Mesenchymal stem cell (in vitro differentiated cells and primary cell): ENCODE measurements around the gene TXNRD1.

Experiments
- DNase-seq: peaks from one replicate; pipeline ENCODE4 v3.0.0-alpha.2; 2013
- H2AFZ ChIP-seq: one replicate; pipeline ENCODE4 v1.6.1; 2013; ENCODE audit warnings: low read depth, mild to moderate bottlenecking, control low read depth, inconsistent platforms, low read length, moderate library complexity
- H2AK5ac ChIP-seq: 2 replicates; pipeline ENCODE4 v1.6.1; 2013; ENCODE audit warnings: low read length, moderate library complexity, mild to moderate bottlenecking, inconsistent platforms; ENCODE audit not compliant: severe bottlenecking
- H2BK120ac ChIP-seq: one replicate; pipeline ENCODE4 v1.6.1; 2013; ENCODE audit warnings: low read depth, mild to moderate bottlenecking, inconsistent platforms, low read length, moderate library complexity
- H2BK12ac ChIP-seq, 2 experiments: one replicate each; pipeline ENCODE4 v1.6.1; 2013; ENCODE audit warnings: inconsistent platforms in 2 of 2, low read length in 2 of 2, mild to moderate bottlenecking in 2 of 2, moderate library complexity in 2 of 2, control low read depth in 1 of 2
- H2BK15ac ChIP-seq: one replicate; pipeline ENCODE4 v1.6.1; 2013; ENCODE audit warnings: mild to moderate bottlenecking, low read depth, inconsistent platforms; ENCODE audit not compliant: poor library complexity, severe bottlenecking
- H2BK5ac ChIP-seq: 2 replicates; pipeline ENCODE4 v1.6.1; 2013; ENCODE audit warnings: low read depth, mild to moderate bottlenecking, low read length, control low read depth, inconsistent platforms; ENCODE audit not compliant: poor library complexity, severe bottlenecking
- H3K14ac ChIP-seq, 2 experiments: one replicate each; pipeline ENCODE4 v1.6.1; 2013; ENCODE audit warnings: inconsistent platforms in 2 of 2, low read length in 2 of 2, control low read depth in 1 of 2, mild to moderate bottlenecking in 1 of 2, moderate library complexity in 1 of 2
- H3K18ac ChIP-seq, 2 experiments: one replicate each; pipeline ENCODE4 v1.6.1; 2013; ENCODE audit warnings: inconsistent platforms in 2 of 2, low read length in 2 of 2, control low read depth in 1 of 2, low read depth in 1 of 2, mild to moderate bottlenecking in 1 of 2
- H3K23ac ChIP-seq, 2 experiments: one replicate each; pipeline ENCODE4 v1.6.1; 2013; ENCODE audit warnings: inconsistent platforms in 2 of 2, low read length in 2 of 2, mild to moderate bottlenecking in 2 of 2, moderate library complexity in 2 of 2, control low read depth in 1 of 2
- H3K27ac ChIP-seq: 2 replicates; pipeline ENCODE4 v1.5.1; 2013; ENCODE audit warnings: mild to moderate bottlenecking, moderate library complexity, low read length, control low read depth, inconsistent platforms; ENCODE audit not compliant: poor library complexity, severe bottlenecking
- H3K27me3 ChIP-seq, 2 experiments: 2 replicates each; pipeline versions ENCODE4 v1.6.1 to v1.7.0; 2013; ENCODE audit warnings: low read length in 2 of 2, mild to moderate bottlenecking in 2 of 2, moderate library complexity in 2 of 2, control low read depth in 1 of 2, inconsistent platforms in 1 of 2; ENCODE audit not compliant: control insufficient read depth in 1 of 2, insufficient read depth in 1 of 2
- H3K36me3 ChIP-seq, 2 experiments: 2 replicates each; pipeline versions ENCODE4 v1.6.1 to v1.7.0; 2013; ENCODE audit warnings: low read length in 2 of 2, control low read depth in 1 of 2, inconsistent platforms in 1 of 2, low read depth in 1 of 2, mild to moderate bottlenecking in 1 of 2; ENCODE audit not compliant: insufficient read depth in 2 of 2, control insufficient read depth in 1 of 2
- H3K4ac ChIP-seq, 2 experiments: one replicate each; pipeline ENCODE4 v1.6.1; 2013; ENCODE audit warnings: inconsistent platforms in 2 of 2, low read length in 2 of 2, mild to moderate bottlenecking in 2 of 2, moderate library complexity in 2 of 2, control low read depth in 1 of 2, low read depth in 1 of 2
- H3K4me1 ChIP-seq: 2 replicates; pipeline ENCODE4 v1.6.1; 2013; ENCODE audit warnings: low read depth, low read length, control low read depth; ENCODE audit not compliant: control insufficient read depth, insufficient read depth
- H3K4me2 ChIP-seq: 2 replicates; pipeline ENCODE4 v1.6.1; 2013; ENCODE audit warnings: low read length, mild to moderate bottlenecking, inconsistent platforms; ENCODE audit not compliant: poor library complexity, severe bottlenecking
- H3K4me3 ChIP-seq, 2 experiments: 2 replicates each; pipeline versions ENCODE4 v1.5.1 to v1.7.0; 2013; ENCODE audit warnings: low read length in 2 of 2, mild to moderate bottlenecking in 2 of 2, control low read depth in 1 of 2, low read depth in 1 of 2; ENCODE audit not compliant: insufficient read depth in 1 of 2
- H3K79me1 ChIP-seq: replicated peaks from 2 replicates; pipeline ENCODE4 v1.6.1; 2013; ENCODE audit warnings: mild to moderate bottlenecking, control low read depth, low read length, inconsistent platforms; ENCODE audit not compliant: poor library complexity, severe bottlenecking
- H3K9ac ChIP-seq: 2 replicates; pipeline ENCODE4 v1.7.0; 2013; ENCODE audit warnings: mild to moderate bottlenecking, low read length, moderate library complexity
- H3K9me3 ChIP-seq: 2 replicates; pipeline ENCODE4 v1.7.0; 2013; ENCODE audit warnings: mild to moderate bottlenecking, low read length; ENCODE audit not compliant: control insufficient read depth
- H4K8ac ChIP-seq: one replicate; pipeline ENCODE4 v1.6.1; 2013; ENCODE audit warnings: inconsistent platforms, mild to moderate bottlenecking, low read length, moderate library complexity
- H4K91ac ChIP-seq: one replicate; pipeline ENCODE4 v1.6.1; 2013; ENCODE audit warnings: mild to moderate bottlenecking, low read length, inconsistent platforms
- WGBS: methylation state at CpG from one replicate; pipeline ENCODE4 v1.1.7; 2013; ENCODE audit warnings: mixed read lengths; 5-methylcytosine and 5-hydroxymethylcytosine counted together

TXNRD1 gene

DNA sequence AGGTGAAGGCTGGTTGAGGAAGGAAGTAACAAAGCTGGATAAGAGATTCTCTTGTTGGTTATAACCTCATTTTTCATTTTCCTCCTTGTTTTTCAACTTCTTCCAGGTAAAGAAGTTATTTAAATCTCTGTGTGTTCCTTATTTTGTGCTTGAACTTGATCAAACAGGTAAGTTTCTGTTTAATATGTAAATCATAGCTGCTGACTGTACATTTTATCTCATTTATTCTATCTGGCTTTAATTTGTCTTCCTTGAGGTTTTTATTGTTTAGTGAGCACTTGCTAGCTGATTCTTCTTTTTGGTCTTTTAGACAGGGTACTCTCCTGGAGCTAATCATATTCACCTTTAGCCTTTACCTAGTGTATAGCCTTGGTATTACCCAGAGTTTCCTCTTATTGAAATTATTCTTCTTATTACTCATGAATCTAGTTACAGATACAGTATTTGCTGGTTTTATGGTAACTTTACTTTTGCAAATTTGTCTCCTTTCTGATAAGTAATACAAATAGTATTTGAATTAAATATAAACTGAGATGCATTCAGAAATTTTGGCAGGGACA is 42.4 kb downstream of the TXNRD1 start:
- no peak overlapping the region for H2BK5ac ChIP-seq
- no peak overlapping the region for H2AFZ ChIP-seq
- H2BK120ac ChIP-seq: no peak overlapping the region
- H3K27me3 ChIP-seq: no peaks in the 10 kb centered on the region
- no peak overlapping the region for H2AK5ac ChIP-seq
- no peak overlapping the region for H4K8ac ChIP-seq
- no peak overlapping the region for H2BK12ac ChIP-seq
- no peak overlapping the region for H3K4me2 ChIP-seq
- DNase-seq: no peak
- H3K9ac ChIP-seq: no peak overlapping the region
- H3K4me3 ChIP-seq: no peak overlapping the region
- H3K4me1 ChIP-seq: no peaks in the 10 kb centered on the region
- H3K36me3 ChIP-seq: no peaks in the 10 kb centered on the region
- no peak overlapping the region for H4K91ac ChIP-seq
- H3K79me1 ChIP-seq: no peaks in the 10 kb centered on the region
- H2BK15ac ChIP-seq: no peak overlapping the region
- H3K9me3 ChIP-seq: no peaks in the 10 kb centered on the region
- no peak overlapping the region for H3K27ac ChIP-seq
- H3K14ac ChIP-seq: no peak overlapping the region
- no peak overlapping the region for H3K18ac ChIP-seq
- no peak overlapping the region for H3K23ac ChIP-seq
- H3K4ac ChIP-seq: no peak overlapping the region

DNA sequence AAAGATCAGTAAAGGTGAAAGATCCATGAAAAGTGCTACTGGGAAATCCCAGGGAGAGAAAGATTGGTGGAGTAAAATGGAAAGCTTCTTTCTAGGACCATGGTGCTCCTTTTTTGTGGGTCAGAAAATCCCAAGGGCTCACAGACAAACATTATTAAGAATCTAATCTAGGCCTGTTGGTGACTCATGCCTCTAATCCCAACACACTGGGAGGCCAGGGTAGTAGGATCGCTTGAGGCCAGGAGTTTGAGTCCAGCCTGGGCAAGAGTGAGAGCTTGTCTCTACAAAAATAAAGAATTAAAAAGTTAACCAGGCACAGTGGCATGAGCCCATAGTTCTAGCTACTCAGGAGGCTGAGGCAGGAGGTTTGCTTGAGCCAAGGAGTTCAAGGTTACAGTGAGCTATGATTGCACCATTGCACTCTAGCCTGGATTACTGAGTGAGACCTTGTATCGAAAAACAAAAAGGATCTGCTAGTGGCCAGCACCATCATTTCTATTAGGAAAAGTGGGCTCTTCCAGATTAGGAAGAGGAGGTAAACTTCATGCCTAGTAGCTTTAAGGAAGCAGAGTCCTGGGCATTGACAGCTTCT is 43.0 kb downstream of the TXNRD1 start:
- no peak overlapping the region for H2BK15ac ChIP-seq
- no peaks in the 10 kb centered on the region for H3K36me3 ChIP-seq
- H2BK12ac ChIP-seq: no peak overlapping the region
- H2BK5ac ChIP-seq: no peak overlapping the region
- H4K8ac ChIP-seq: no peak overlapping the region
- no peak overlapping the region for H3K27ac ChIP-seq
- H3K27me3 ChIP-seq: no peaks in the 10 kb centered on the region
- no peaks in the 10 kb centered on the region for H3K9me3 ChIP-seq
- H3K9ac ChIP-seq: no peak overlapping the region
- no peak overlapping the region for H4K91ac ChIP-seq
- H3K23ac ChIP-seq: no peak overlapping the region
- H3K4me3 ChIP-seq: no peak overlapping the region
- H3K4me1 ChIP-seq: no peaks in the 10 kb centered on the region
- no peak for DNase-seq
- H2AFZ ChIP-seq: no peak overlapping the region
- peak overlapping the region; percentile 19 for H2BK120ac ChIP-seq
- H3K79me1 ChIP-seq: no peaks in the 10 kb centered on the region
- H3K14ac ChIP-seq: no peak overlapping the region
- no peak overlapping the region for H3K18ac ChIP-seq
- H3K4ac ChIP-seq: no peak overlapping the region
- no peak overlapping the region for H3K4me2 ChIP-seq
- H2AK5ac ChIP-seq: no peak overlapping the region
- 96% methylated on average over 2 of the region's 2 CpGs for WGBS

DNA sequence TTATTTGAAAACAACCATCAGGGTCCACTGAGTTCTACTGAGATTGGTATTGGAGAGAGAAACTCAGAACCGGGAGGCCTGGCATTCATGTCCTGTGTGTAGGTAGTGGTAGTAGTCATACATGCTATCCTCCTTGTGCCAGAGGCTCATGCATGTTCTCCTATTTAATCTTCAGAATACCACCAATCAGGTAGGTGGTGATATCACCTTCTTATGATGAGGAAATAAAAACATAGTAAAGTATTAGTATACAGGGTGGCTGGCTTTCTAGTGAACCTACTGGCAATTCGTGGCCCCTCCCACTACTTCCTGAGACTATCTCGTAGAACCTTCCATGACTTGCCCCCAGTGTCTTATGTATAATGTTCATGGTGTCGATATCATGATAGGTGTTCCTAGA is 47.4 kb downstream of the TXNRD1 start:
- DNase-seq: no peak
- H3K9ac ChIP-seq: no peak overlapping the region
- H3K23ac ChIP-seq: no peak overlapping the region
- no peak overlapping the region for H2AFZ ChIP-seq
- no peak overlapping the region for H3K4me3 ChIP-seq
- no peak overlapping the region for H3K27ac ChIP-seq
- H2BK120ac ChIP-seq: no peak overlapping the region
- no peak overlapping the region for H3K14ac ChIP-seq
- no peaks in the 10 kb centered on the region for H3K27me3 ChIP-seq
- H2BK15ac ChIP-seq: no peak overlapping the region
- no peak overlapping the region for H3K4ac ChIP-seq
- H2BK12ac ChIP-seq: no peak overlapping the region
- no peak overlapping the region for H2BK5ac ChIP-seq
- no peaks in the 10 kb centered on the region for H3K79me1 ChIP-seq
- no peaks in the 10 kb centered on the region for H3K4me1 ChIP-seq
- no peak overlapping the region for H3K18ac ChIP-seq
- WGBS: 87% methylated on average over 4 of the region's 4 CpGs
- H4K91ac ChIP-seq: no peak overlapping the region
- no peak overlapping the region for H4K8ac ChIP-seq
- H3K9me3 ChIP-seq: no peaks in the 10 kb centered on the region
- no peak overlapping the region for H2AK5ac ChIP-seq
- no peaks in the 10 kb centered on the region for H3K36me3 ChIP-seq
- no peak overlapping the region for H3K4me2 ChIP-seq

DNA sequence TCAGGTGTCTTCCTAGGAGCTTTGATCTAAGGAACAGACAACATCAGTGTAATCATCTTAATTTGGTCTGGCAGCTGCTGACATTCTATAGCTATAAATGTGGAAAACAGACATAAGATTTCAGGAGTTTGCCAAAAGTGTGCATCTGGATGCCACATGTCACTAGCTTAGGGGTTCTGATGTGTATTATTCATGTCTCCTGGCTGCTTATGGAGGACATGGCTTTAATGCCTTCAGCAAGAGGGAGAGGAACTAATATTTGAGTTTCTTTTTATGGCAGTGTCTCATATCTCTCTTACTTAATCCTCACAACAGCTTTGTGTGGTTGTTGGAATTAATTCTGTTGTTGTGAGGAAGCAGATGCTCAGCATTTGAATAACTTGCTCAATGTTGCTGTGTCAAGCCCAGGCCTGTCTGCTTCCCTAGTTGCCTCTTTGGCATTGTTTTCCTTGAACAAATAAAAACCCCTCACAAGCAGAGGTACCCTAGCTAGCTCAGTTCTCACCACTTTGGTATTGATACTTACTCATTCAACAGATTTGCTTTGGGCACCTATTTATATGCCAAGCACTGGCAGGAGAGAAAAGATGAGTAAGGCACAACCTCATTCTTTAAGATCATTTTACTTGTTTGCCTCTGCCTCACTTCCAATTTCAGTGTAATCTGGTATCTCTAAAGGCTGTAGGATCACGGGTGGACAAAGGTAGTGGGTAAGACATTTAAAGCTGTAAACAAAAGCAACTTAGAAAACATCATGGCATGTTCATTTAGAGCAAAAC is 48.2 kb downstream of the TXNRD1 start:
- no peak overlapping the region for H2BK12ac ChIP-seq
- no peak overlapping the region for H3K18ac ChIP-seq
- no peak overlapping the region for H2AK5ac ChIP-seq
- no peak overlapping the region for H3K27ac ChIP-seq
- peak overlapping the region in 1 of 2 experiments; percentile 35 for H3K4ac ChIP-seq
- H2BK5ac ChIP-seq: no peak overlapping the region
- H2BK120ac ChIP-seq: no peak overlapping the region
- H4K91ac ChIP-seq: no peak overlapping the region
- H3K23ac ChIP-seq: no peak overlapping the region
- 75% methylated on average over 1 of the region's 1 CpG for WGBS
- H3K9ac ChIP-seq: peak overlapping the region; percentile 77
- H2BK15ac ChIP-seq: no peak overlapping the region
- DNase-seq: no peak
- no peaks in the 10 kb centered on the region for H3K9me3 ChIP-seq
- H3K36me3 ChIP-seq: no peaks in the 10 kb centered on the region
- H3K4me3 ChIP-seq: no peak overlapping the region
- no peak overlapping the region for H3K4me2 ChIP-seq
- no peak overlapping the region for H3K14ac ChIP-seq
- H3K4me1 ChIP-seq: no peaks in the 10 kb centered on the region
- H4K8ac ChIP-seq: peak overlapping the region; percentile 12
- H2AFZ ChIP-seq: no peak overlapping the region
- no peaks in the 10 kb centered on the region for H3K79me1 ChIP-seq
- H3K27me3 ChIP-seq: no peaks in the 10 kb centered on the region
